ENCODE measurements around the gene ADCY3.

Gene ADCY3

GRCh38 chr2:24903161-24904103 is 16.6 kb downstream of the ADCY3 start:
- H3K79me2 ChIP-seq (ENCODE audit: insufficient read depth, low read length) = no peaks in the 10 kb centered on the region
- no peak overlapping the region for H3K4me2 ChIP-seq (ENCODE audit: low read length)

GRCh38 chr2:24899361-24899910 is 20.6 kb downstream of the ADCY3 start:
- Histone ChIP-seq H4K20me1 (ENCODE audit: insufficient read depth, low read length) (no peaks in the 10 kb centered on the region), H3K4me3 (ENCODE audit: low read depth, low read length, poor library complexity, severe bottlenecking) (no peak overlapping the region), H3F3A (ENCODE audit: insufficient read depth, low read length) (no peaks in the 10 kb centered on the region), H3K27me3 (ENCODE audit: insufficient read depth, low read length) (no peaks in the 10 kb centered on the region), H3K9me2 (ENCODE audit: low read depth, low read length) (no peaks in the 10 kb centered on the region), H2AFZ (ENCODE audit: low read length) (no peak overlapping the region), H3K9me3 (ENCODE audit: low read length) (peaks cover 26% of the 10 kb centered on the region), H3K79me2 (ENCODE audit: insufficient read depth, low read length) (no peaks in the 10 kb centered on the region), H3K36me3 (ENCODE audit: insufficient read depth, low read length) (peaks cover 68% of the 10 kb centered on the region), H3K27ac (ENCODE audit: low read depth, low read length, poor library complexity, severe bottlenecking) (no peak overlapping the region), H3K9ac (ENCODE audit: low read length) (no peak overlapping the region), H3K4me2 (ENCODE audit: low read length) (no peak overlapping the region), H3K4me1 (ENCODE audit: insufficient read depth, low read length, severe bottlenecking) (no peaks in the 10 kb centered on the region)
- no peak for TF ChIP-seq CTCF (IDR thresholded peaks at IDR 0.05; ENCODE audit: low read length)
- TF ChIP-seq EZH2 (IDR thresholded peaks at IDR 0.05; ENCODE audit: borderline replicate concordance, low read length) = no peak

More at GRCh38 chr2:24903161-24904103, 16.6 kb downstream of the ADCY3 start:
- Histone ChIP-seq H3F3A (ENCODE audit: insufficient read depth, low read length) (no peaks in the 10 kb centered on the region), H3K36me3 (ENCODE audit: insufficient read depth, low read length) (peaks cover 53% of the 10 kb centered on the region), H4K20me1 (ENCODE audit: insufficient read depth, low read length) (no peaks in the 10 kb centered on the region), H3K9ac (ENCODE audit: low read length) (no peak overlapping the region), H3K9me3 (ENCODE audit: low read length) (peaks cover 1% of the 10 kb centered on the region; the same call in 1 of the 2 replicates), H3K4me3 (ENCODE audit: low read depth, low read length, poor library complexity, severe bottlenecking) (no peak overlapping the region), H3K27me3 (ENCODE audit: insufficient read depth, low read length) (no peaks in the 10 kb centered on the region), H3K27ac (ENCODE audit: low read depth, low read length, poor library complexity, severe bottlenecking) (no peak overlapping the region), H3K4me1 (ENCODE audit: insufficient read depth, low read length, severe bottlenecking) (no peaks in the 10 kb centered on the region), H3K9me2 (ENCODE audit: low read depth, low read length) (no peaks in the 10 kb centered on the region), H2AFZ (ENCODE audit: low read length) (no peak overlapping the region)
- TF ChIP-seq EZH2 (IDR thresholded peaks at IDR 0.05; ENCODE audit: borderline replicate concordance, low read length) = no peak
- no peak for TF ChIP-seq CTCF (IDR thresholded peaks at IDR 0.05; ENCODE audit: low read length)

GRCh38 chr2:24898122-24899109 is 21.6 kb downstream of the ADCY3 start:
- H3F3A ChIP-seq (ENCODE audit: insufficient read depth, low read length) = no peaks in the 10 kb centered on the region

More at GRCh38 chr2:24898122-24899109, 21.6 kb downstream of the ADCY3 start:
- Histone ChIP-seq H3K9me3 (ENCODE audit: low read length) (peaks cover 26% of the 10 kb centered on the region), H3K4me2 (ENCODE audit: low read length) (no peak overlapping the region), H3K27ac (ENCODE audit: low read depth, low read length, poor library complexity, severe bottlenecking) (no peak overlapping the region), H3K9ac (ENCODE audit: low read length) (no peak overlapping the region), H3K4me1 (ENCODE audit: insufficient read depth, low read length, severe bottlenecking) (no peaks in the 10 kb centered on the region), H3K9me2 (ENCODE audit: low read depth, low read length) (no peaks in the 10 kb centered on the region), H3K36me3 (ENCODE audit: insufficient read depth, low read length) (peaks cover 58% of the 10 kb centered on the region), H3K27me3 (ENCODE audit: insufficient read depth, low read length) (no peaks in the 10 kb centered on the region), H3K79me2 (ENCODE audit: insufficient read depth, low read length) (no peaks in the 10 kb centered on the region), H4K20me1 (ENCODE audit: insufficient read depth, low read length) (no peaks in the 10 kb centered on the region), H2AFZ (ENCODE audit: low read length) (no peak overlapping the region), H3K4me3 (ENCODE audit: low read depth, low read length, poor library complexity, severe bottlenecking) (no peak overlapping the region)
- TF ChIP-seq CTCF (IDR thresholded peaks at IDR 0.05; ENCODE audit: low read length) = no peak
- TF ChIP-seq EZH2 (IDR thresholded peaks at IDR 0.05; ENCODE audit: borderline replicate concordance, low read length) = no peak

All from OCI-LY1 (cell line).